GM04503 (cell line): ENCODE results near the gene HSD17B3.
"Not testable (repeated sequence)": the region's sequence is repeated elsewhere in the genome, so short reads cannot be mapped to it uniquely, and the experiment has no call there.

Experiments
- DNase-seq: peaks from one replicate; pipeline ENCODE4 v3.0.0-alpha.2; 2012; ENCODE audit warnings: low read depth

HSD17B3 gene

GRCh38 chr9:96302021-96302420 is at the start of gene HSD17B3:
Gene HSD17B3, minus strand, starts transcription at chr9:96302176. Its CDS starts 72 bp downstream, at chr9:96302104.
- DNase-seq, result no peak

- DNase-seq, result no peak
These were observed 48.9 kb upstream of the HSD17B3 start for GRCh38 chr9:96350866-96351265.

DNA sequence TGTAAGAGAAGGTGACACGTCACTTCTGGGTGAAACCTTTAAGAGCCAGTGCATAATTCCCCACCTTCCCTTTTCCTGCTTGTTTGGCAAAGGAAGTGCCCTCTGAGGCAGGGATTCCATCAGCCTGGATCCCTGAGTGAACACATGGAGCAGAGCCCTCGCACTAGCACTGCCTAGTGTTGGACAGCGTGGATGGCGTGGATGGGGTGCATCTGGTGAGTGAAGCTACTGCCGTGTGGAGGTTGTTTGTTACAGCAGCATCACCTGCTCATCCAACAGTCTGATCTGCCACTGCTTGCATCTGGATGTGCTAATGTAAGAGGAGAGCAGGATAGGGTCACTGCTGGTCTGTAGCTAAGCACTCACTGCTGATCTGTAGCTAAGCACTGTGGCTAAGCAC is 46.3 kb upstream of the HSD17B3 start:
- no peak for DNase-seq

DNA sequence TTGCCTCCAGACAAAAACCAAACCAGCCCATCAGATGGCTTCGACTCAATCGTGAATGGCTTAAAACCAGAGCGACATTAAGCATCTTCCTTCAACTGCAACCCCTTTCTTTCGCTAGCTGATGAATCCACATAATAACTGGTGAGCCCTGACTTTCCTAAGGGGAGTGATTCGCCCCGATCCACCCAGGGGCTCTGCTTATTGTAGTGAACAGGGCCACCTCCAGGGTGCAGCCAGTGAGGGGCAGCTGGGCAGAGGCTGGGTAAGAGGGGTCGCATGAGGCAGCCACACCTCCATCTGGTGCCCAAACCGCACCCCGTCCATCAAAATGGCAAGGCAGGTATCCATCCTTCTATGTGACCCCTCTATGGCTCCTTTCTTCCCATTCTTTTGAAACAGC is 43.6 kb upstream of the HSD17B3 start:
- DNase-seq, result no peak

DNA sequence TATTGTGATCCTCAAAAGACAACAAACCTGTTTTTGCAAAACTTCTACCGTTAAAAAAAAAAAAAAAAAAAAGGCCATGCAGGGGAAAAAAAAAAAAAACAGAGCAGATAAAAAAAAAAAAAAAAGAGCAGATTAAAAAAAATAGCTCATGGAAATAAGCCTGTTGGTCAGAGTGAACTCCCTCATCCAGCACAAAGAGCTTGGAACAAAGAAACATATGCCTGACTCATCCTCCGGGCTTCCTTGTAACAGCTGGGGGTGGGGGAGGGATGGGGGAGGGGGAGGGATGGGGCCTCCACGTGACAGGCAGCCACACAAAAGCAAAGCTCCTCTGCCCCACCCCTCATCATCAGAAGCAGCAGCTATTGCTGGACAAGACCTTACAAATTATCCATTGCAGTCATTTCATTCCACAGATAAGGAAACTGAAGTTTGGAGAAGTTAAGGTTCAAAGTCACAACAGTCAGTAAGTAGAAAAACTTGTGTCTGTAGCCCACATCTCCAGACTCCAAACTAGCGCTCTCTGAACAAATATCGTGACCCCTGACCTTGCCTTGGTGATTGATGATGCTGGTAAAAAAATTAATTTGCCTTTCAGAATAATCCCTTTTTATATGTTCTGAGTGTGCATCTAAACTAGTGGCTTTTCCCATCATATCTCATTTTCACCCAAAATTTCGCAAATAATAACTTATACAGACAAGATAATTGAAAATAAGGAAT is 42.6 kb upstream of the HSD17B3 start:
- DNase-seq, result peak; percentile 54

- DNase-seq, result no peak
These were observed 41.8 kb upstream of the HSD17B3 start for GRCh38 chr9:96343515-96344360.

- DNase-seq, result no peak
These were observed 40.7 kb upstream of the HSD17B3 start for GRCh38 chr9:96342571-96343245.

GRCh38 chr9:96340707-96341106 is 38.7 kb upstream of the HSD17B3 start:
- DNase-seq, result no peak

- DNase-seq, result no peak
These were observed 36.3 kb upstream of the HSD17B3 start for GRCh38 chr9:96338299-96338698.

DNA sequence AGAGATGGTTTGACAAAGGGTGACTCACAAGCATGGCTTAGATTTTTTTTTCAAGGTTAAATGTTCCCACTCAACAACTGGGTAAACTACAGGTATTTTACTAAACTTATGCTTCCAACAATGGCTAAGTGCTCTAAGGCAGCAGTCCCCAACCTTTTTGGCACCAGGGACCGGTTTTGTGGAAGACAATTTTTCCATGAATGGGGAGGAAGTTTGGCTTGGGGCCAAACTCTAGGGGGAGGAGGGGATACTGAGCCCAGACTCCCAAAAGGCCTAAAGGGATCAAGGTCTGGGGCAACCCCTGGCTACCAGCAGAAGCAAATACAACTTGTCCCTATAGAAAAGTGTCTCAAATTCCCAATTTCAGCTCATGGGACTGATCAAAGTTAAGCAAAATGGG is 32.0 kb upstream of the HSD17B3 start:
- DNase-seq, result no peak

GRCh38 chr9:96331236-96331947 is 29.4 kb upstream of the HSD17B3 start:
- DNase-seq, result no peak

DNA sequence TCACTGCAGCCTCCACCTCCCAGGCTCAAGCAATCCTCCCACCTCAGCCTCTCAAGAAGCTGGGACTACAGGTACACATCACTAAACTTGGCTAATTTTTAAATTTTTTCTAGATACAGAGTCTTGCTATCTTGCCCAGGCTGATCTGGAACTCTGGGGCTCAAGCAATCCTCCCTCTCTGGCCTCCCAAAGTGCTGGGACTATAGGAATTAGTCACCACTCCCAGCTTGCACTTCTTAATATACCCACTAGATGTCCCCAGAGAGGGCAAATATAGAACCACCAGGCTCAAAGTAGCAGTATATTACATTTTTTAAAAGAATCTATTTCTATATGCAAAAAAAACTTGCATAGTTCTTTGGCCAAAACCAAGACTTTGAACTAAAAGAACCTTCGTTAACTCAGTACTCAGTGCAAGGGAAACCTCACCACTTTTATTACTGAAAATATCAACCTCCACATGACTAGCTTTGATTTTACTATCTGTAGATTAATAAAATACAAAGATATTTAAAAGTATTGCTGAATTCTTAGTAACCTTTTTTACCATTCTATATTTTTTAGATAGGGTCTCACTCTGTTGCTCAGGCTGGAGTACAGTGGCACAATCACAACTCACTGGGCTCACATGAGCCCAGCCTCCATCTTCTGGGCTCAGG is 25.8 kb upstream of the HSD17B3 start:
- DNase-seq, result peak; percentile 16

DNA sequence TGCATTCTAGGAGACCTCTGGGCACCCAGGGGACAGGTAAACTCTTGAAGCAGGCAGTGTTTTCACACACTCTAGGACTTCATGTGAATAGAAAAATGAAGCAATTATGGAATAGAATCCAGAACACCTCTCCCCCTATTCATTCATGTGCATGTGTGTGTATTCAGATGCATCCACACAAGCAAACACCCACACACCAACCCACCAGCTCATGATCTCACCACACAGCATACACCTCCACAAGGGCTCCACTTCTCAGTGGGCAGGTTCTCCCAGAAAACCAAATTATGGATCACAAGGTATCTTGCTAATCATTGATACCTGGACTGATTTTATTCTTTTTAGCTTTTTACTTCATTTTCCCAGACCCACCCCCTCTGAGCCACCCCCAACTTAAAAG is 21.2 kb upstream of the HSD17B3 start:
- DNase-seq, result no peak

DNA sequence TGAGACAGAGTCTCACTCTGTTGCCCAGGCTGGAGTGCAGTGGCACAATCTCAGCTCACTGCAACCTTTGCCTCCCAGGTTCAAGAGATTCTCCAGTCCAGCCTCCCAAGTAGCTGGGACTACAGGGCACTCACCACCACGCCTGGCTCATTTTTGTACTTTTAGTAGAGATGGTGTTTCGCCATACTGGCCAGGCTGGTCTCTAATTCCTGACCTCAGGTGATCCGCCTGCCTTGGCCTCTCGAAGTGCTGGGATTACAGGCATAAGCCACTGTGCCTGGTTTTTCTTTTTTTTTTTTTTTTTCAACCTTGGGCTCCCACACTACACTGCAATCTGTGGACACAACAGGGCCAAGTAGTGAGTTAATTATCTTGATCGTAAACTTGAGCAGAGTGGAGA is 20.8 kb upstream of the HSD17B3 start:
- not testable (repeated sequence) for DNase-seq

- not testable (repeated sequence) for DNase-seq
These were observed 20.2 kb upstream of the HSD17B3 start for GRCh38 chr9:96322210-96322609.

DNA sequence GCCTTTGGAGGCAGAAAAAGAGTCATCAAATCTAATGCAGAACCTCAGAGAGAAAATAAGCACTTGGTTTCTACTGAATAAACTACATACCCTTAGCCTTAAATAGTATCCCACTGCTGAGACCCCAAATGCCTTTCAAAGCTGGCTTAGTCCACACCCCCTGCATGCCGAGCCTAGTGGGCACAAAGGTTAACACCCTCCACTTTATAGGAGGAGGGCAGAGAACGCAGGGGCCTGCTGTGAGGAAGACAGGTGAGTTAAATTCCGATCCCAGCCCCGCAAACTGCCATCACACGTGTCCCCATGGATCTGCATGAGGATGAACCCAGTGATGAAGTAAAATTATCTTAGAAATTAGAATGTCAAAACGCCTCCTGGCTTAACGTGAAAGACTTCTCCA is 19.5 kb upstream of the HSD17B3 start:
- DNase-seq, result no peak

DNA sequence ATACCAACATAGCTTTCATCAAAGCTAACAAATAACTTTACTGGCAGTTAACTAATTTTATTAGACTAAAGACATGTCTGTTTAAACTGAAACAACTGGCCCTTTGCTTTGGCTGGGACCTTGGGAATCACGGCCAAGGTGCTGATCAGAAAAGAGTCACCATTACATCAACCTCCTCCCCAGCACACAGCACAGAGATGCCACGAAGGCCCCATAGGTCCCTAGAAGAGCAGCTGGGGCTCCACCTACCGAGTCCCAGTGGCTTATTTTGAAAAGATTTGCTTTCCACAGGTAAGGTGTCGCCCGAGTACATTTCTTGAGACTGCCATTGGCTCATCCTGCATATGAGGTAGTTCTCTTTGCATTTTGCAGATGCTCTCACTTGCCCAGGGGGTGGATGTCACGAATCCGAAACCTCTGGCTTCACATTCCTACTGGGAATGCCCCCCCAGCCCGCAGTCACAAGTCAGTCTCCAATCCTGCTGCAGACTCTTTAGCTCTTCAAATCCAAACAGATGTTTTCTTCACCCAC is 18.8 kb upstream of the HSD17B3 start:
- no peak for DNase-seq

DNA sequence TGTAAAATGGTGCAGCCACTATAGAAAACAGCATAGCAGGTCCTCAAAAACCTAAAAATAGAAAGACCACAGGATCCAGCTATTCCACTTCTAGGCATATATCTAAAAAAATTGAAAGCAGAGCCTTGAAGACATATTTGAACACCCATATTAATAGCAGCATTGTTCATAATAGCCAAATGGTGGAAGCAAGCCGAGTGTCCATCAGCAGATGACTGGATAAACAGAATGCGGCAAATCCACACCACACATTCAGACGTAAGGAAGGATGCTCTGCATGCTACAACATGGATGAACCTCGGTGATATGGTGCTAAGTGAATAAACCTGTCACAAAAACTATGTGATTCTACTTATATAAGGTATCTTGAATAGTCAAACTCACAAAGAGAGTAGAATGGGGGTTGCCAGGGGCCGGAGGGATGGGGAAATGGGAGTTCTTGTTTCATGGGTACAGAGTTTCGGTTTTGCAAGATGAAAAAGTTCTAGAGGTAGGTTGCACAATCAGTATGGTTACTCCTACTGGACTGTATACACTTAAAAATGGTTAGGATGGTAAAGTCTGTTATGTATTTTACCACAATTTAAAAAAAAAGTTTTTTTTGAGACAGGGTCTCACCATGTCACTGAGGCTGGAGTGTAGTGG is 17.1 kb upstream of the HSD17B3 start:
- DNase-seq, result no peak

- DNase-seq, result no peak
These were observed 15.5 kb upstream of the HSD17B3 start for GRCh38 chr9:96317335-96317980.

- DNase-seq, result no peak
These were observed 7.9 kb upstream of the HSD17B3 start for GRCh38 chr9:96309850-96310249.
